HFFc6 (cell line): ENCODE results near the gene TFB1M. TPM values are rescaled to one million over a fixed set of nuclear protein-coding genes. Genes with fewer than 3 reads are reported as not detected.

Experiments used
- DNase-seq: peaks from one replicate; pipeline ENCODE4 v3.0.0-alpha.2; 2018
- H3K27ac Mint-ChIP-seq: 2 replicates; pipeline ENCODE4 v1.8.0; 2020; ENCODE audit warnings: mild to moderate bottlenecking, mixed read lengths
- H3K27me3 Mint-ChIP-seq: 2 replicates; pipeline ENCODE4 v1.8.0; 2021; ENCODE audit warnings: mild to moderate bottlenecking, moderate library complexity, mixed read lengths; ENCODE audit not compliant: insufficient read depth
- H3K36me3 Mint-ChIP-seq: 2 replicates; pipeline ENCODE4 v1.8.0; 2021; ENCODE audit warnings: low read depth, mixed read lengths
- H3K4me1 Mint-ChIP-seq: 2 replicates; pipeline ENCODE4 v1.8.0; 2020; ENCODE audit warnings: low read depth, mixed read lengths
- H3K4me3 Mint-ChIP-seq: 2 replicates; pipeline ENCODE4 v1.8.0; 2020; ENCODE audit warnings: mild to moderate bottlenecking, moderate library complexity, mixed read lengths
- H3K9me3 Mint-ChIP-seq: 2 replicates; pipeline ENCODE4 v1.8.0; 2020; ENCODE audit warnings: mild to moderate bottlenecking, mixed read lengths
- total RNA-seq, 6 experiments: library from RNA; stranded (reverse); fragmentation: NEBNext Ultra II Directional; extraction: Animal tissue kit (Norgen Biotek cat#: 25700); gene quantifications; 2 replicates in 1 of 6; 3 replicates in 5 of 6; pipeline ENCODE4 v1.2.3, GENCODE V29; 2021
- TF ChIP-seq, protein P1 (sequence below): fragments of 200-600 bp; sonication (generic); IDR thresholded peaks from 2 replicates; pipeline ENCODE4 v1.5.0; 2021; ENCODE audit warnings: antibody characterized with exemption, mild to moderate bottlenecking

Gene TFB1M
- total RNA-seq, 6 experiments from 2014 or later = 16.7 to 23.0 (median 21.7) TPM

DNA sequence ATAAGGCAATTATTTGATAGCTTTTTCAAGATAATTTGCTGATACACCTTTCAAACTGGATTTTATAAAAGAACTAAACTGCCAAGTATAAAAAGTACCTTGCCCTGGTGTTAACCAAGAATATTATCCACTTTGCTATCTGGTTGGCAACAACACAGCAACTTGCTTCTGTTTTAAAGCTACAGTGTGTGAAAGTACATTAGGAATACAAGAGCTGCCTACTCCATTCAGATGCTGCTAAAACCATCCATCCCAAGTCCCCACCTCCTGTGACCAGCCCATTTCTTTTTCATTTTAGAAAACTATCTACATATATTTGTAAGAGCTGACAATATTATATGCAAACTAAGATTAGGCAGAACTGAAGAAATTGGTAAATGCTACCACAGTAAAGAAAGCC lies 37.6 kb downstream of the TFB1M start:
- no peak for DNase-seq
- TF ChIP-seq, protein P1, sequence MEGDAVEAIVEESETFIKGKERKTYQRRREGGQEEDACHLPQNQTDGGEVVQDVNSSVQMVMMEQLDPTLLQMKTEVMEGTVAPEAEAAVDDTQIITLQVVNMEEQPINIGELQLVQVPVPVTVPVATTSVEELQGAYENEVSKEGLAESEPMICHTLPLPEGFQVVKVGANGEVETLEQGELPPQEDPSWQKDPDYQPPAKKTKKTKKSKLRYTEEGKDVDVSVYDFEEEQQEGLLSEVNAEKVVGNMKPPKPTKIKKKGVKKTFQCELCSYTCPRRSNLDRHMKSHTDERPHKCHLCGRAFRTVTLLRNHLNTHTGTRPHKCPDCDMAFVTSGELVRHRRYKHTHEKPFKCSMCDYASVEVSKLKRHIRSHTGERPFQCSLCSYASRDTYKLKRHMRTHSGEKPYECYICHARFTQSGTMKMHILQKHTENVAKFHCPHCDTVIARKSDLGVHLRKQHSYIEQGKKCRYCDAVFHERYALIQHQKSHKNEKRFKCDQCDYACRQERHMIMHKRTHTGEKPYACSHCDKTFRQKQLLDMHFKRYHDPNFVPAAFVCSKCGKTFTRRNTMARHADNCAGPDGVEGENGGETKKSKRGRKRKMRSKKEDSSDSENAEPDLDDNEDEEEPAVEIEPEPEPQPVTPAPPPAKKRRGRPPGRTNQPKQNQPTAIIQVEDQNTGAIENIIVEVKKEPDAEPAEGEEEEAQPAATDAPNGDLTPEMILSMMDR = no peak
- Mint-ChIP-seq H3K27ac (peak overlapping the region; percentile 27; the same call in 1 of the 2 replicates), H3K4me1 (peaks cover 75% of the 10 kb centered on the region), H3K9me3 (no peaks in the 10 kb centered on the region), H3K27me3 (no peaks in the 10 kb centered on the region), H3K36me3 (peaks cover 23% of the 10 kb centered on the region), H3K4me3 (no peak overlapping the region)

GRCh38 chr6:155275808-155276480 lies 38.3 kb downstream of the TFB1M start:
- peak overlapping the region; percentile 77 for H3K27ac Mint-ChIP-seq
- no peak for DNase-seq
- H3K9me3 Mint-ChIP-seq = no peaks in the 10 kb centered on the region
- H3K36me3 Mint-ChIP-seq = peaks cover 23% of the 10 kb centered on the region
- no peaks in the 10 kb centered on the region for H3K27me3 Mint-ChIP-seq
- TF ChIP-seq, protein P1 = no peak
- H3K4me1 Mint-ChIP-seq = peaks cover 75% of the 10 kb centered on the region
- H3K4me3 Mint-ChIP-seq = no peak overlapping the region

DNA sequence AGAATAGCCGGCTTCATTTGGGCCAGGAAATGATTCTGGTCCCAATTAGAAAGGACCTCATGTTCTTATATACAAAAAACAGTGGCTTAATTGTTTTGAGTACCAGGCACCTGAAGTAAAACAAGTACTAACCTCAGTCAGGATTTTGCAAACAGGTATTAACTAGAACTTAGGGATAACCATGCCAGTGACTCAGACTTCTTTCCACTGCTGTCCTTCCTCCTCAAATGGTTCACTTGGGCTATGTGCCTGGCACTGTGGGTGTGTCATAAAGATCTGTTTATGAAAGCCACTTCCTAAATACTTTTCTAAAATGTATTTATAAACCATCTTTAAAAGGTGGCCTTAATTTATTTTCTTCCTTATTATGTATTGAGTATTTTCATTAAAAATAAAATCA lies 39.8 kb downstream of the TFB1M start:
- no peak overlapping the region for H3K4me3 Mint-ChIP-seq
- TF ChIP-seq, protein P1 = no peak
- peaks cover 19% of the 10 kb centered on the region for H3K36me3 Mint-ChIP-seq
- peaks cover 69% of the 10 kb centered on the region for H3K4me1 Mint-ChIP-seq
- H3K27ac Mint-ChIP-seq = peak overlapping the region; percentile 85
- H3K9me3 Mint-ChIP-seq = no peaks in the 10 kb centered on the region
- H3K27me3 Mint-ChIP-seq = no peaks in the 10 kb centered on the region; the same call in 1 of the 2 replicates
- peak; percentile 49 for DNase-seq

GRCh38 chr6:155274106-155274505 lies 40.2 kb downstream of the TFB1M start:
- H3K4me3 Mint-ChIP-seq = no peak overlapping the region
- H3K36me3 Mint-ChIP-seq = peaks cover 15% of the 10 kb centered on the region
- no peaks in the 10 kb centered on the region; the same call in 1 of the 2 replicates for H3K27me3 Mint-ChIP-seq
- peaks cover 65% of the 10 kb centered on the region for H3K4me1 Mint-ChIP-seq
- peak overlapping the region; percentile 85 for H3K27ac Mint-ChIP-seq
- H3K9me3 Mint-ChIP-seq = no peaks in the 10 kb centered on the region
- DNase-seq = peak; percentile 41
- TF ChIP-seq, protein P1 = no peak

- TF ChIP-seq, protein P1 = no peak
- DNase-seq = peak; percentile 92
- Mint-ChIP-seq H3K9me3 (no peaks in the 10 kb centered on the region), H3K27ac (peak overlapping the region; percentile 85), H3K4me3 (peak overlapping the region; percentile 51), H3K4me1 (peaks cover 58% of the 10 kb centered on the region), H3K27me3 (no peaks in the 10 kb centered on the region; the same call in 1 of the 2 replicates), H3K36me3 (peaks cover 11% of the 10 kb centered on the region; the same call in 1 of the 2 replicates)
Observed at GRCh38 chr6:155273431-155273830, 40.9 kb downstream of the TFB1M start.
